Stimulated activated CD8-positive, alpha-beta memory T cell treated with anti-CD3 and anti-CD28 coated beads, Interleukin-2, amount 100 ng/mL, for 1 hour (primary cell): ENCODE data around the gene ACE2.

Experiments used
- DNase-seq, 2 donors: peaks; one replicate each; pipeline ENCODE4 v3.0.0-alpha.2; 2020; ENCODE audit warnings: low read depth in 2 of 2

The ACE2 gene

GRCh38 chrX:15511563-15511962 is 89.2 kb downstream of the ACE2 start:
- no peak for DNase-seq
